Endothelial cell of umbilical vein (primary cell): ENCODE data around the gene RSPH1. TPM values are rescaled to one million over a fixed set of nuclear protein-coding genes. Genes with fewer than 3 reads are reported as not detected.

Experiments
- BruUV-seq: library from RNA; stranded (reverse); fragments of 400-500 nt; replicated peaks from 2 replicates; lab custom pipeline; 2021; lab: Mats Ljungman, UMichigan
- CTCF ChIA-PET: fragments of 300-600, 350-600 bp; sonication (Branson Sonifier 250); formaldehyde crosslinking; loops from one replicate; lab custom pipeline; 2021; ENCODE audit warnings: antibody characterized with exemption, inconsistent platforms; lab: Charles Lee
- POLR2A ChIA-PET: fragments of 300-600, 350-600 bp; sonication (Branson Sonifier 250); formaldehyde crosslinking; loops from one replicate; lab custom pipeline; 2021; ENCODE audit warnings: antibody characterized with exemption, inconsistent platforms; lab: Charles Lee
- DNase-seq: peaks from one replicate; pipeline ENCODE4 v3.0.0-alpha.2; 2011; ENCODE audit warnings: low read depth, low spot score
- FAIRE-seq: peaks from 2 replicates; lab custom pipeline; 2011; peaks lifted over from hg19 to GRCh38; lab: Jason Lieb, UNC
- H2AFZ ChIP-seq: 2 replicates; pipeline ENCODE4 v1.6.0; 2012; ENCODE audit warnings: low read depth, low read length, control low read depth, inconsistent platforms
- H3K27ac ChIP-seq: 2 replicates; pipeline ENCODE4 v1.5.1; 2011; ENCODE audit warnings: low read depth, mild to moderate bottlenecking, control low read depth, low read length, moderate library complexity; ENCODE audit not compliant: insufficient read depth
- H3K27me3 ChIP-seq, 2 experiments: 2 replicates each; pipeline versions ENCODE4 v1.6.0 to v1.6.1; 2011; ENCODE audit warnings: low read length in 2 of 2, mixed read lengths in 1 of 2; ENCODE audit not compliant: control insufficient read depth in 2 of 2, insufficient read depth in 2 of 2
- H3K36me3 ChIP-seq, 2 experiments: 2 replicates in 1 of 2; 3 replicates in 1 of 2; pipeline ENCODE4 v1.5.1; 2011; ENCODE audit warnings: low read length in 2 of 2, mild to moderate bottlenecking in 1 of 2, moderate library complexity in 1 of 2; ENCODE audit not compliant: control insufficient read depth in 2 of 2, insufficient read depth in 2 of 2; ENCODE audit errors: extremely low read depth in 1 of 2
- H3K4me1 ChIP-seq: 3 replicates; pipeline ENCODE4 v1.5.1; 2011; ENCODE audit warnings: mild to moderate bottlenecking, low read length; ENCODE audit not compliant: control insufficient read depth, insufficient read depth; ENCODE audit errors: extremely low read depth
- H3K4me2 ChIP-seq: 2 replicates; pipeline ENCODE4 v1.6.1; 2011; ENCODE audit warnings: low read length, control low read depth, mixed read lengths; ENCODE audit not compliant: insufficient read depth
- H3K4me3 ChIP-seq, 3 experiments: fragments of 200-600 bp in 1 of 3; sonication (generic), shearing (Covaris generic) in 1 of 3; replicated peaks in 1 of 3; 2 replicates each; pipeline ENCODE4 v1.5.1; 2011 to 2016; ENCODE audit warnings: control low read depth in 3 of 3, low read length in 3 of 3, mild to moderate bottlenecking in 2 of 3, inconsistent platforms in 1 of 3, low read depth in 1 of 3, moderate library complexity in 1 of 3; ENCODE audit not compliant: insufficient read depth in 1 of 3
- H3K79me2 ChIP-seq: 2 replicates; pipeline ENCODE4 v1.6.0; 2012; ENCODE audit warnings: low read length, inconsistent platforms; ENCODE audit not compliant: control insufficient read depth, insufficient read depth
- H3K9ac ChIP-seq: replicated peaks from 2 replicates; pipeline ENCODE3; 2011; ENCODE audit warnings: low read length, control low read depth; ENCODE audit not compliant: insufficient read depth; ENCODE audit errors: extremely low read depth
- H3K9me1 ChIP-seq: replicated peaks from 3 replicates; pipeline ENCODE4 v1.6.0; 2011; ENCODE audit warnings: mild to moderate bottlenecking, low read length; ENCODE audit not compliant: control insufficient read depth, insufficient read depth; ENCODE audit errors: extremely low read depth
- H3K9me3 ChIP-seq: replicated peaks from 2 replicates; pipeline ENCODE4 v1.5.1; 2012; ENCODE audit warnings: low read length, inconsistent platforms; ENCODE audit not compliant: control insufficient read depth, insufficient read depth
- H4K20me1 ChIP-seq: replicated peaks from 2 replicates; pipeline ENCODE3; 2011; ENCODE audit warnings: mild to moderate bottlenecking, low read length; ENCODE audit not compliant: control insufficient read depth, insufficient read depth; ENCODE audit errors: extremely low read depth
- CTCF ChIP-seq, 2 donors: IDR thresholded peaks; 1 replicate in 1 of 2; 2 replicates in 1 of 2; pipeline ENCODE4 v1.5.1; 2011; ENCODE audit warnings: low read length in 2 of 2, mild to moderate bottlenecking in 2 of 2, moderate library complexity in 2 of 2, control low read depth in 1 of 2, inconsistent platforms in 1 of 2, low read depth in 1 of 2; ENCODE audit not compliant: insufficient read depth in 1 of 2; ENCODE audit errors: extremely low read depth in 1 of 2
- EZH2 ChIP-seq: IDR thresholded peaks from 2 replicates; pipeline ENCODE4 v1.6.1; 2012; ENCODE audit warnings: borderline replicate concordance, low read depth, mild to moderate bottlenecking, moderate library complexity, low read length, inconsistent platforms; ENCODE audit not compliant: severe bottlenecking
- FOS ChIP-seq: IDR thresholded peaks from 2 replicates; pipeline ENCODE4 v1.6.1; 2011; ENCODE audit warnings: mild to moderate bottlenecking, low read length, moderate library complexity, borderline replicate concordance; ENCODE audit not compliant: insufficient read depth
- GATA2 ChIP-seq: IDR thresholded peaks from 2 replicates; pipeline ENCODE4 v1.7.0; 2011; ENCODE audit warnings: low read depth, mild to moderate bottlenecking, moderate library complexity, mixed read lengths, low read length; ENCODE audit not compliant: insufficient read length, insufficient read depth
- JUN ChIP-seq: IDR thresholded peaks from 2 replicates; pipeline ENCODE4 v1.6.1; 2011; ENCODE audit warnings: borderline replicate concordance, low read depth; ENCODE audit not compliant: insufficient read length, insufficient read depth
- MAX ChIP-seq: IDR thresholded peaks from 2 replicates; pipeline ENCODE4 v1.6.1; 2011; ENCODE audit not compliant: insufficient read depth, insufficient read length
- MYC ChIP-seq: IDR thresholded peaks from one replicate; pipeline ENCODE4 v1.6.1; 2011; ENCODE audit warnings: mild to moderate bottlenecking, low read depth, low read length
- POLR2A ChIP-seq: IDR thresholded peaks from 2 replicates; pipeline ENCODE4 v1.6.1; 2012; ENCODE audit warnings: low read depth, mild to moderate bottlenecking, control low read depth, low read length
- POLR2AphosphoS5 ChIP-seq: IDR thresholded peaks from 2 replicates; pipeline ENCODE4 v1.6.1; 2012; ENCODE audit warnings: low read depth, mild to moderate bottlenecking, control low read depth, low read length, moderate library complexity; ENCODE audit not compliant: insufficient read depth
- dilution Hi-C: fragments of 300-500 bp; cut with MboI; formaldehyde crosslinking; loops from one replicate; pipeline ENCODE4 v1.15.0; 2019; ENCODE audit warnings: low sequenced_read_pairs; ENCODE audit not compliant: extremely low pct_ligation_motif_present
- intact Hi-C: fragments of 100-400 bp; cut with micrococcal nuclease; formaldehyde crosslinking; loops from one replicate; pipeline ENCODE4 v1.10.0; 2022
- polyA plus RNA-seq, 4 experiments: library from polyadenylated mRNA; depleted of rRNA in 3 of 4; stranded (reverse) in 3 of 4; unstranded in 1 of 4; fragments of >200 nt; gene quantifications; 2 replicates each; pipeline versions ENCODE4 v1.2.1 to v1.2.3, GENCODE V29; 2011 to 2012; ENCODE audit warnings: missing spikeins in 1 of 4
- total RNA-seq: library from RNA; stranded (reverse); gene quantifications from 2 replicates; pipeline ENCODE4 v1.2.3, GENCODE V29; 2021

The RSPH1 gene
- total and polyA plus RNA-seq, 2 donors (not counting 3 experiments of a cell fraction or from before 2014, with no cell fraction given): 0.08 TPM; not detected in 1

DNA sequence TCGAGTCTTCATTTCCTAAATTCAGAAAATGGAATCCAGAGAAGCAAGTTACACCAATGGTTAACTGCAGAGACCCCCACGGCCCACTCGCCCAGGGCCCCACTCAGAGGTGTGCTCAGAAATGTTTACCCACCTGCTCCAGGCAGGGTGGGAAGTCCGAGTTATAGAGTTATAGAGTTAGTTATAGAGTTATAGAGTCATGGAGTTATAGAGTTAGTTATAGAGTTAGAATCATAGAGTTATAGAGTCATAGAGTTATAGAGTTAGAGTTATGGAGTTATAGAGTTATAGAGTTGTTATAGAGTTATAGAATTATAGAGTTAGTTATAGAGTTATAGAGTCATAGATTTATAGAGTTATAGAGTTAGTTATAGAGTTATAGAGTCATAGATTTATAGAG is 60.6 kb downstream of the RSPH1 start:
- no peaks in the 10 kb centered on the region for H4K20me1 ChIP-seq
- H3K79me2 ChIP-seq: no peaks in the 10 kb centered on the region
- BruUV-seq: no TSS peak
- FAIRE-seq (no peak), DNase-seq (no peak)
- no peaks in the 10 kb centered on the region for H3K9me1 ChIP-seq
- H3K9me3 ChIP-seq: no peaks in the 10 kb centered on the region
- H3K4me2 ChIP-seq: no peak overlapping the region
- ChIA-PET CTCF (no interaction called here), POLR2A (no interaction called here)
- intact Hi-C loops: no loop called here
- TF ChIP-seq MYC: no peak
- no peak overlapping the region for H3K4me3 ChIP-seq
- H2AFZ ChIP-seq: no peak overlapping the region
- no peaks in the 10 kb centered on the region for H3K27me3 ChIP-seq
- H3K9ac ChIP-seq: no peak overlapping the region
- no peak overlapping the region for H3K27ac ChIP-seq
- dilution Hi-C loops: no loop called here
- no peaks in the 10 kb centered on the region for H3K4me1 ChIP-seq
- no peaks in the 10 kb centered on the region for H3K36me3 ChIP-seq

- no peak overlapping the region for H3K9ac ChIP-seq
- intact Hi-C loops: no loop called here
- no peaks in the 10 kb centered on the region for H3K27me3 ChIP-seq
- no peaks in the 10 kb centered on the region for H3K9me1 ChIP-seq
- TF ChIP-seq FOS: no peak
- TF ChIP-seq MAX: no peak
- TF ChIP-seq JUN: no peak
- no peak for TF ChIP-seq GATA2
- TF ChIP-seq MYC: no peak
- TF ChIP-seq POLR2AphosphoS5: no peak
- TF ChIP-seq POLR2A: no peak
- no peak for TF ChIP-seq CTCF (IDR thresholded peaks at IDR 0.05; ENCODE audit: extremely low read depth in 1 of 2, insufficient read depth in 1 of 2, low read depth in 1 of 2, low read length in 2 of 2)
- no peak for TF ChIP-seq EZH2
- ChIA-PET POLR2A (no interaction called here), CTCF (no interaction called here)
- dilution Hi-C loops: no loop called here
- H2AFZ ChIP-seq: no peak overlapping the region
- H3K79me2 ChIP-seq: no peaks in the 10 kb centered on the region
- H3K36me3 ChIP-seq: no peaks in the 10 kb centered on the region
- DNase-seq: no peak
- no peaks in the 10 kb centered on the region for H3K9me3 ChIP-seq
- H3K4me3 ChIP-seq: no peak overlapping the region
- no peaks in the 10 kb centered on the region for H4K20me1 ChIP-seq
- no TSS peak for BruUV-seq
- no peak overlapping the region for H3K27ac ChIP-seq
- no peak overlapping the region for H3K4me2 ChIP-seq
- no peaks in the 10 kb centered on the region for H3K4me1 ChIP-seq
- FAIRE-seq: no peak
These were observed 61.1 kb downstream of the RSPH1 start for GRCh38 chr21:42434884-42435283.
